OCI-LY7 (cell line): ENCODE measurements around the gene ANKLE1. TPM values are rescaled to one million over a fixed set of nuclear protein-coding genes. Genes with fewer than 3 reads are reported as not detected.

ENCODE experiments used
- BruUV-seq: library from RNA; stranded (reverse); fragments of 400-500 nt; replicated peaks from 2 replicates; lab custom pipeline; 2021; lab: Mats Ljungman, UMichigan
- CTCF ChIA-PET: fragments of 300-600 bp; sonication (Branson Sonifier 250); formaldehyde crosslinking; loops from one replicate; lab custom pipeline; 2022; ENCODE audit warnings: antibody characterized with exemption; ENCODE audit not compliant: unreplicated experiment; lab: Charles Lee
- POLR2A ChIA-PET: fragments of 300-600 bp; sonication (Branson Sonifier 250); formaldehyde crosslinking; loops from one replicate; lab custom pipeline; 2022; ENCODE audit warnings: antibody characterized with exemption; lab: Charles Lee
- DNase-seq: peaks from one replicate; pipeline ENCODE4 v3.0.0-alpha.2; 2015; ENCODE audit warnings: low spot score
- H2AFZ ChIP-seq: fragments of 200-600 bp; sonication (generic), shearing (Covaris generic); 2 replicates; pipeline ENCODE4 v1.6.1; 2014; ENCODE audit warnings: mild to moderate bottlenecking, antibody characterized with exemption, low read length, moderate library complexity
- H3K27ac ChIP-seq: fragments of 200-600 bp; sonication (generic); 2 replicates; pipeline ENCODE4 v1.5.1; 2014; ENCODE audit warnings: mixed run types, low read depth, mild to moderate bottlenecking, moderate library complexity, low read length, inconsistent platforms; ENCODE audit not compliant: poor library complexity, severe bottlenecking
- H3K36me3 ChIP-seq: fragments of 200-600 bp; sonication (generic); 2 replicates; pipeline ENCODE4 v1.6.1; 2014; ENCODE audit warnings: mild to moderate bottlenecking, antibody characterized with exemption, low read length, moderate library complexity, mixed read lengths; ENCODE audit not compliant: insufficient read depth
- H3K4me1 ChIP-seq: fragments of 200-600 bp; sonication (generic); 2 replicates; pipeline ENCODE4 v1.5.1; 2014; ENCODE audit warnings: mild to moderate bottlenecking, low read length; ENCODE audit not compliant: insufficient read depth, poor library complexity, severe bottlenecking
- H3K4me2 ChIP-seq: fragments of 200-600 bp; sonication (generic); 2 replicates; pipeline ENCODE4 v1.6.1; 2014; ENCODE audit warnings: mild to moderate bottlenecking, low read length
- H3K4me3 ChIP-seq: fragments of 200-600 bp; sonication (generic); 2 replicates; pipeline ENCODE4 v1.5.1; 2014; ENCODE audit warnings: mild to moderate bottlenecking, low read depth, low read length; ENCODE audit not compliant: poor library complexity, severe bottlenecking
- H3K79me2 ChIP-seq: fragments of 200-600 bp; sonication (generic); 2 replicates; pipeline ENCODE4 v1.6.1; 2016; ENCODE audit warnings: low read depth, mild to moderate bottlenecking, low read length, moderate library complexity, mixed read lengths; ENCODE audit not compliant: insufficient read depth
- H3K9me2 ChIP-seq: fragments of 200-600 bp; sonication (generic); 2 replicates; pipeline ENCODE4 v1.6.1; 2016; ENCODE audit warnings: mild to moderate bottlenecking, low read length, mixed read lengths; ENCODE audit not compliant: insufficient read depth
- H3K9me3 ChIP-seq: fragments of 200-600 bp; sonication (generic); 2 replicates; pipeline ENCODE4 v1.6.1; 2014; ENCODE audit warnings: mild to moderate bottlenecking, mixed run types, low read length, mixed read lengths
- H4K20me1 ChIP-seq: fragments of 200-600 bp; sonication (generic); 2 replicates; pipeline ENCODE4 v1.6.1; 2014; ENCODE audit warnings: mild to moderate bottlenecking, antibody characterized with exemption, low read length, moderate library complexity, mixed read lengths; ENCODE audit not compliant: insufficient read depth
- CTCF ChIP-seq: fragments of 200-600 bp; sonication (generic); conservative IDR thresholded peaks from 2 replicates; pipeline ENCODE4 v1.5.1; 2014; ENCODE audit warnings: mild to moderate bottlenecking, antibody characterized with exemption, low read length, moderate library complexity, mixed read lengths
- EZH2phosphoT487 ChIP-seq: fragments of 200-600 bp; sonication (generic); IDR thresholded peaks from 2 replicates; pipeline ENCODE4 v1.6.1; 2018; ENCODE audit warnings: low read depth, borderline replicate concordance, mild to moderate bottlenecking, mixed run types, antibody characterized with exemption, low read length, moderate library complexity, mixed read lengths
- intact Hi-C: fragments of 100-400 bp; cut with micrococcal nuclease; formaldehyde crosslinking; loops from one replicate; pipeline ENCODE4 v1.10.0; 2022; ENCODE audit not compliant: unreplicated experiment
- total RNA-seq, 2 experiments: library from RNA; depleted of rRNA in 1 of 2; stranded (reverse); fragments of >200 nt in 1 of 2; shearing (Covaris generic) in 1 of 2; gene quantifications; 2 replicates each; pipeline ENCODE4 v1.2.3, GENCODE V29; 2014 to 2022

The ANKLE1 gene
- total RNA-seq, 2 experiments from 2014 or later, result 45.1 to 59.4 TPM

GRCh38 chr19:17314007-17314593, 32.4 kb downstream of the ANKLE1 start:
- peaks cover 22% of the 10 kb centered on the region for H3K79me2 ChIP-seq
- DNase-seq, result no peak
- 0 out of 2 replicates have a peak, but pooled peaks cover 5% of the 10 kb centered on the region for H4K20me1 ChIP-seq
- no peak overlapping the region for H3K4me2 ChIP-seq
- H3K9me2 ChIP-seq, result no peaks in the 10 kb centered on the region
- peaks cover 9% of the 10 kb centered on the region for H3K4me1 ChIP-seq
- POLR2A ChIA-PET, result interaction anchor here (0.6 kb wide), 1 partner anchor 866 kb away, joined by 3 read pairs; no protein-coding TSS in a partner anchor
- CTCF ChIA-PET, result no interaction called here
- no peak overlapping the region for H3K4me3 ChIP-seq
- BruUV-seq, result no TSS peak
- intact Hi-C loops, result no loop called here
- peaks cover 33% of the 10 kb centered on the region for H3K36me3 ChIP-seq
- H3K9me3 ChIP-seq, result no peaks in the 10 kb centered on the region
- no peak overlapping the region for H3K27ac ChIP-seq
- H2AFZ ChIP-seq, result no peak overlapping the region
- TF ChIP-seq EZH2phosphoT487 (no peak), CTCF (no peak)

- no peaks in the 10 kb centered on the region for H3K9me2 ChIP-seq
- peaks cover 6% of the 10 kb centered on the region for H3K4me1 ChIP-seq
- DNase-seq, result no peak
- CTCF ChIA-PET, result no interaction called here
- H3K36me3 ChIP-seq, result peaks cover 55% of the 10 kb centered on the region
- intact Hi-C loops, result no loop called here
- no peaks in the 10 kb centered on the region for H4K20me1 ChIP-seq
- H3K4me2 ChIP-seq, result no peak overlapping the region
- TF ChIP-seq CTCF, result no peak
- TF ChIP-seq EZH2phosphoT487, result no peak
- H3K9me3 ChIP-seq, result no peaks in the 10 kb centered on the region
- H3K79me2 ChIP-seq, result no peaks in the 10 kb centered on the region
- no peak overlapping the region for H2AFZ ChIP-seq
- H3K4me3 ChIP-seq, result no peak overlapping the region
- POLR2A ChIA-PET, result no interaction called here
- BruUV-seq, result no TSS peak
- no peak overlapping the region for H3K27ac ChIP-seq
Measured at GRCh38 chr19:17318966-17319365, 37.3 kb downstream of the ANKLE1 start.

GRCh38 chr19:17319473-17320238, 38.0 kb downstream of the ANKLE1 start:
- Histone ChIP-seq H3K4me1 (peaks cover 9% of the 10 kb centered on the region), H3K4me2 (no peak overlapping the region), H3K9me2 (no peaks in the 10 kb centered on the region), H3K27ac (no peak overlapping the region), H3K4me3 (no peak overlapping the region), H4K20me1 (no peaks in the 10 kb centered on the region), H2AFZ (no peak overlapping the region), H3K9me3 (no peaks in the 10 kb centered on the region), H3K36me3 (peaks cover 48% of the 10 kb centered on the region), H3K79me2 (no peaks in the 10 kb centered on the region)
- ChIA-PET POLR2A (no interaction called here), CTCF (no interaction called here)
- no peak for DNase-seq
- TF ChIP-seq CTCF (no peak), EZH2phosphoT487 (no peak)
- BruUV-seq, result TSS peak; percentile 93
- intact Hi-C loops, result no loop called here
